ENCODE measurements around the gene AKAP14. TPM values are rescaled to one million over a fixed set of nuclear protein-coding genes. Genes with fewer than 3 reads are reported as not detected.

Gene AKAP14
- total and polyA plus RNA-seq, 2 of the 8 experiments (the other 6 are each of a cell fraction or from before 2014, with no cell fraction given) = 0.79 to 1.3 TPM

DNA sequence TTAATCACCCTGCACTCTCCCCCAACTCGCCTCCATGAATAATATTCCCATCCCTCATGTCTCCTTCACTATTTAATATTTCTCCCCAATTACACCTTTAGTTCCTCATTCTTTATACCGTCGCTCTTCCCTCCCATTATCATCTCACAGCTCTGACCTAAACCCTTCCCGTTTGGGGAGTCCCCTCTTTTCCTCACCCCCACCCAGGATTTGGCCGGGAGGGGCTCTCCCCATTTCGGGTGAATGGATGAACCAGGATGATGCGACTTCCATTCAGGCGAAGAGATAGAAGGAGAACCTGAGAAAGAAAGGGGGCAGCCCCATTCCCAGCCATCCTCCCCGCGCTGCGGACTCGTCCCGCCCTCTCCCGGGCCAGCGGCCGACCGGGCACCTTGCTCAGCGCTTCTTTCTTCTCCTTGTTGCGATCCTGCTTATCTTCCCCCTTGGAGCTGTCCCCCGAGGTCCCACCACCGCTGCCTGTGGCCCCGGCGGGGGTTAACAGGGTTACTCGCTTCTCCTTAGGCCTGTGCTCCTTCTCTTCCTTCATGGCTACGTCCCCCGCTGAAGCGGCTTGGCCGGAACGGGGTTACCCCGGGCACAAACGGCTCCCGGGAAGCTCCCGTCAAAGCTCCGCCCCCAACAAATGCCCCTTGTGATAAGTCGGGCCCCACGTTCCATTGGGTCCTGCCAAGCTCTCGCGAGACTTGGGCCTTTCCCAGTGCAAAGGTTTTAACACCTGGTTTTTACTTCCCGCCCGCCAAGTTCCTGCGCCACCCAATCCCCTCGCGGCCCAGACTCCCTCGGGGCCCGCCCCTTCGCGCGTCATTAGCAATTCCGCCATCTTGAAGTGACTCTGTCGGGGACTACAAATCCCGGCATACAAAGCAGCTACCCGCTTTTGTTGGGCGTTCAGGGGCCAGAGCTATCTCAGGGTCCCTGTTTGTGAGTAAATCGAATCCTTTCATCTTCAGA is 43.0 kb upstream of the AKAP14 start, which contains the start of gene UPF3B (continued):
- TF ChIP-seq PHF8 (conservative IDR thresholded peaks at IDR 0.05; ENCODE audit: low read depth, low read length) (peak; percentile 91), RFX5 (IDR thresholded peaks at IDR 0.05; ENCODE audit: borderline replicate concordance, low read depth, low read length) (no peak), EGR1 (IDR thresholded peaks at IDR 0.05; ENCODE audit: borderline replicate concordance, low read depth, low read length) (no peak), CHD2 (IDR thresholded peaks at IDR 0.05; ENCODE audit: low read length) (peak; percentile 92), NRF1 (IDR thresholded peaks at IDR 0.05; ENCODE audit: low read depth, low read length) (no peak), BRCA1 (IDR thresholded peaks at IDR 0.05; ENCODE audit: low read depth, low read length) (peak; percentile 70), ASH2L (IDR thresholded peaks at IDR 0.05; ENCODE audit: low read length) (peak; percentile 59), SAP30 (IDR thresholded peaks at IDR 0.05; ENCODE audit: insufficient read depth, insufficient replicate concordance, low read length) (peak; percentile 14), SP4 (IDR thresholded peaks at IDR 0.05; ENCODE audit: low read length) (no peak), TBP (IDR thresholded peaks at IDR 0.05; ENCODE audit: low read depth, low read length) (peak; percentile 68; the same call in 1 of the 2 replicates), JUN (IDR thresholded peaks at IDR 0.05; ENCODE audit: low read depth, low read length) (no peak), RXRA (IDR thresholded peaks at IDR 0.05; ENCODE audit: insufficient read depth, low read depth, low read length) (no peak), CTBP2 (IDR thresholded peaks at IDR 0.05; ENCODE audit: borderline replicate concordance, insufficient read depth, insufficient read length, low read length) (no peak), YY1 (IDR thresholded peaks at IDR 0.05; ENCODE audit: low read depth, low read length) (peak; percentile 95), RNF2 (IDR thresholded peaks at IDR 0.05; ENCODE audit: borderline replicate concordance, low read depth, low read length, missing control alignments, poor library complexity, severe bottlenecking) (no peak)
